CD4-positive, alpha-beta memory T cell (primary cell): ENCODE results near the gene CCR9. TPM values are rescaled to one million over a fixed set of nuclear protein-coding genes. Genes with fewer than 3 reads are reported as not detected.
A peak's percentile ranks its signal among the peaks of the same experiment; 100 is the strongest.

ENCODE experiments used
- CTCF ChIA-PET: fragments of 350-600 bp; sonication (Branson Sonifier 250); formaldehyde crosslinking; loops from one replicate; lab custom pipeline; 2021; ENCODE audit warnings: inconsistent platforms; ENCODE audit not compliant: partially characterized antibody; lab: Charles Lee
- POLR2A ChIA-PET: fragments of 350-600 bp; sonication (Branson Sonifier 250); formaldehyde crosslinking; loops from one replicate; lab custom pipeline; 2021; ENCODE audit not compliant: partially characterized antibody; lab: Charles Lee
- DNase-seq, 5 donors: peaks; one replicate each; pipeline versions ENCODE4 v3.0.0 to v3.0.0-alpha.2; 2020 to 2022; ENCODE audit warnings: mixed read lengths in 1 of 5
- H3K27ac ChIP-seq: one replicate; pipeline ENCODE4 v1.7.0; 2013; ENCODE audit warnings: low read depth, low read length
- H3K27me3 ChIP-seq: 2 replicates; pipeline ENCODE4 v1.7.0; 2013; ENCODE audit warnings: mild to moderate bottlenecking, low read length, moderate library complexity; ENCODE audit not compliant: insufficient read depth
- H3K36me3 ChIP-seq: 2 replicates; pipeline ENCODE4 v1.7.0; 2013; ENCODE audit warnings: mild to moderate bottlenecking, low read length, moderate library complexity; ENCODE audit not compliant: insufficient read depth
- H3K4me1 ChIP-seq: 2 replicates; pipeline ENCODE4 v1.7.0; 2013; ENCODE audit warnings: mild to moderate bottlenecking, low read length, moderate library complexity; ENCODE audit not compliant: insufficient read depth
- H3K4me3 ChIP-seq, 2 donors: one replicate each; pipeline ENCODE4 v1.7.0; 2013; ENCODE audit warnings: low read length in 2 of 2, mild to moderate bottlenecking in 1 of 2
- H3K9me3 ChIP-seq, 2 donors: one replicate each; pipeline ENCODE4 v1.7.0; 2013; ENCODE audit warnings: low read length in 2 of 2, control low read depth in 1 of 2; ENCODE audit not compliant: control insufficient read depth in 1 of 2
- H3K27ac Mint-ChIP-seq, 7 donors: one replicate each; pipeline ENCODE4 v1.8.0; 2020 to 2021; ENCODE audit warnings: mixed read lengths in 7 of 7, mild to moderate bottlenecking in 6 of 7, inconsistent platforms in 3 of 7, moderate library complexity in 3 of 7
- H3K27me3 Mint-ChIP-seq, 2 donors: one replicate each; pipeline ENCODE4 v1.8.0; 2020 to 2021; ENCODE audit warnings: mixed read lengths in 2 of 2
- H3K36me3 Mint-ChIP-seq, 2 donors: one replicate each; pipeline ENCODE4 v1.8.0; 2020 to 2021; ENCODE audit warnings: mixed read lengths in 2 of 2, inconsistent platforms in 1 of 2, mild to moderate bottlenecking in 1 of 2
- H3K4me1 Mint-ChIP-seq, 4 donors: one replicate each; pipeline ENCODE4 v1.8.0; 2020 to 2021; ENCODE audit warnings: mixed read lengths in 4 of 4, mild to moderate bottlenecking in 1 of 4
- H3K4me3 Mint-ChIP-seq, 8 donors: one replicate each; pipeline ENCODE4 v1.8.0; 2020 to 2021; ENCODE audit warnings: mixed read lengths in 8 of 8, mild to moderate bottlenecking in 7 of 8, moderate library complexity in 6 of 8, inconsistent platforms in 3 of 8
- H3K9me3 Mint-ChIP-seq, 8 donors: one replicate each; pipeline ENCODE4 v1.8.0; 2020 to 2021; ENCODE audit warnings: mixed read lengths in 8 of 8, mild to moderate bottlenecking in 5 of 8, inconsistent platforms in 3 of 8, moderate library complexity in 1 of 8
- intact Hi-C: fragments of 100-400 bp; cut with micrococcal nuclease; formaldehyde crosslinking; loops from one replicate; pipeline ENCODE4 v1.15.1; 2023
- polyA plus RNA-seq, 2 donors: library from polyadenylated mRNA; unstranded; fragments of 300-500 nt; fragmentation: Illumina TruSeq; gene quantifications; one replicate each; pipeline ENCODE4 v1.2.3, GENCODE V29; 2021
- total RNA-seq, 2 experiments: library from RNA; stranded (reverse); gene quantifications; one replicate each; pipeline ENCODE4 v1.2.3, GENCODE V29; 2021

The CCR9 gene
- total and polyA plus RNA-seq, 4 experiments from 2014 or later = 3.9 to 4.5 (median 4.2) TPM

DNA sequence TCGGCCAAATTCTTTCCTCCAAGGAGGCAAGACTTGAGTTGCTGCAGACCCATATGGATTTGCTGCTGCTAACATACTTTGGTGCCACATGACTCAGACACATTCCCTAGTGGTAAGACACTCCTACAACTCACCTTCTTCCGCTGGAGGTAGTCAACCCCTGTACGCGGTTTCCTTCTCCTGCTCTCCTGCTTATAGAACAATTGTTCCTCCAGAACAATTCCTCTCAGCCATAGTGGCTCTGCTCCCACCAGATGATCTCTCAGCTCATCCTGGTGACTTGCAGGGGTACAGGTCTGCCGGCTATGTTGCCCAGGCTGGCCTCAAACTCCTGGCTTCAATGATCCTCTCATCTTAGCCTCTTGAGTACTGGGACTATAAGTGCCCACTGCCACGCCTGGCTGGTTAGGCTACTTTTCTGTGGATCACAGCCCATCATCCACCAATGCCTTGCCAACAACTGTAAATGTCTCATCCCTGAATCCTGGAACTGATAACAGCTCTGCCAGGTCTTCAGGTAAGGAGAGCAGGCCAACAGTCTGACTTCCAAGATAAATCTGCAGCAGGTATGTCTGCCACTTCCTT, 54.5 kb downstream of the CCR9 start:
- peaks cover 39 to 69% (median 55%) of the 10 kb centered on the region in 4 donors for H3K4me1 Mint-ChIP-seq
- peak overlapping the region in 4 of 7 donors; percentile 16 to 66 (median 52) for H3K27ac Mint-ChIP-seq
- DNase-seq = no peak
- peaks cover 26% of the 10 kb centered on the region for H3K36me3 ChIP-seq
- no peak overlapping the region for H3K27ac ChIP-seq
- peaks cover 0 to 2% (median 0%) of the 10 kb centered on the region in 8 donors for H3K9me3 Mint-ChIP-seq
- H3K27me3 ChIP-seq = no peaks in the 10 kb centered on the region
- no peak overlapping the region for H3K4me3 Mint-ChIP-seq
- H3K27me3 Mint-ChIP-seq = no peaks in the 10 kb centered on the region
- peaks cover 63% of the 10 kb centered on the region for H3K4me1 ChIP-seq
- intact Hi-C loops = loop anchor here (5.0 kb wide), 1 partner anchor 36 kb away; no protein-coding TSS in a partner anchor
- no peaks in the 10 kb centered on the region for H3K9me3 ChIP-seq
- CTCF ChIA-PET = interaction anchor here (0.8 to 23.5 kb wide), 11 partner anchors 11 to 429 kb away, joined by 3 to 677 read pairs (median 5); partner anchors contain the start of gene CCR5
- H3K36me3 Mint-ChIP-seq = peaks cover 60 to 62% of the 10 kb centered on the region in 2 donors
- no peak overlapping the region for H3K4me3 ChIP-seq
- POLR2A ChIA-PET = interaction anchor here (0.5 to 18.1 kb wide), 7 partner anchors 10 to 429 kb away, joined by 3 to 195 read pairs (median 3); partner anchors contain the start of gene FYCO1

- DNase-seq = no peak
- Histone ChIP-seq H3K36me3 (peaks cover 26% of the 10 kb centered on the region), H3K4me1 (peaks cover 76% of the 10 kb centered on the region), H3K4me3 (peak overlapping the region in 1 of 2 donors; percentile 34), H3K27me3 (no peaks in the 10 kb centered on the region), H3K27ac (no peak overlapping the region), H3K9me3 (no peaks in the 10 kb centered on the region)
- peaks cover 64 to 66% of the 10 kb centered on the region in 2 donors for H3K36me3 Mint-ChIP-seq
- H3K4me3 Mint-ChIP-seq = peak overlapping the region in 6 of 8 donors; percentile 10 to 79 (median 28)
- peaks cover 0 to 3% (median 0%) of the 10 kb centered on the region in 8 donors for H3K9me3 Mint-ChIP-seq
- CTCF ChIA-PET = interaction anchor here (1.0 to 23.5 kb wide), 15 partner anchors 9 to 429 kb away, joined by 3 to 677 read pairs (median 4); partner anchors contain the start of genes CCR5 and FYCO1
- intact Hi-C loops = loop anchor here (5.0 kb wide), 1 partner anchor 35 kb away; no protein-coding TSS in a partner anchor
- peaks cover 45 to 82% (median 67%) of the 10 kb centered on the region in 4 donors for H3K4me1 Mint-ChIP-seq
- H3K27ac Mint-ChIP-seq = peak overlapping the region; percentile 2 to 86 (median 72)
- H3K27me3 Mint-ChIP-seq = no peaks in the 10 kb centered on the region
- POLR2A ChIA-PET = interaction anchor here (1.0 to 18.1 kb wide), 13 partner anchors 8 to 429 kb away, joined by 3 to 195 read pairs (median 9); partner anchors contain the start of genes CCR5 and FYCO1
Observed at GRCh38 chr3:45942051-45942825, 55.9 kb downstream of the CCR9 start.

DNA sequence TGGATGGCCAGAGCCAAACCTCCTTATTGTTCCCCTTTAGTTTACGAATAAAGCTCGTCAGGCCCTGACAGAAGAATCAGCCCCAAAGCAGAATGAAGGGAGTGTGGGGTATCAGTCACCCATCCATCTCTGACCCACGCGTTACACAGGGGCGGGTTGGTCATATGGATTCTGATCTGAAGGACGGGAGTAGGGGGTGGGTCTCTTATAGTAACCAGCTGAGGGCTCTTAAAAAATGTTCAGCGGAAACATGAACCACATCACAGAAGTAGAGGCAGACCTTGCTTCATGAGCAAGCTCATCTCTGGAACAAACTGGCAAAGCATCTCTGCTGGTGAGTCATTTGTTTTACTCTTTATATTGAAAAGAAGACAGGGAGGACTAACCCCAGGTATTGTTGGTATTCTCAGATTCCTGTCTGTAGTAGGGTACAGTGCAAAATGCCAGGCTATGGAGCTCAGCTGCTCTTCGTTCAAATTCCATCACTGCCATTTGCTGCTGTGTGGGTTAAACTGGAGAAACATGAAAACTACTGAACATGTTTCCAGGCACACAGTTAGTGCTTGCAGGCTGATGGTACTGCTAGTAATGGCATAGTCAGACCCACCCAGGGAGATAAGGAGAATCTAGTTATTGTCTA, 57.0 kb downstream of the CCR9 start, which contains the start of gene CXCR6:
Gene CXCR6 (plus strand): TSS at position 258 of the 640 bp plus-strand sequence. CDS start 3,018 bp downstream, outside the sequence.
- Mint-ChIP-seq H3K27me3 (no peaks in the 10 kb centered on the region), H3K4me1 (peaks cover 47 to 93% (median 74%) of the 10 kb centered on the region in 4 donors), H3K27ac (peak within 1 kb of the TSS; percentile 68 to 88 (median 86)), H3K36me3 (peaks cover 67 to 69% of the 10 kb centered on the region in 2 donors), H3K9me3 (peaks cover 0 to 3% (median 0%) of the 10 kb centered on the region in 8 donors), H3K4me3 (peak within 1 kb of the TSS; percentile 67 to 84 (median 77))
- Histone ChIP-seq H3K36me3 (peaks cover 28% of the 10 kb centered on the region), H3K9me3 (no peaks in the 10 kb centered on the region), H3K27ac (no peak within 1 kb of the TSS), H3K4me3 (peak within 1 kb of the TSS in 1 of 2 donors; percentile 34), H3K4me1 (peaks cover 86% of the 10 kb centered on the region), H3K27me3 (no peaks in the 10 kb centered on the region)
- DNase-seq = peak; percentile 52 to 81 (median 63)
- intact Hi-C loops = loop anchor here (1.0 to 5.0 kb wide), 3 partner anchors 22 to 135 kb away; no protein-coding TSS in a partner anchor
- ChIA-PET CTCF (interaction anchor here (0.6 to 23.5 kb wide), 17 partner anchors 9 to 428 kb away, joined by 3 to 677 read pairs (median 4); partner anchors contain the start of genes CCR5 and FYCO1), POLR2A (interaction anchor here (0.6 to 18.1 kb wide), 21 partner anchors 8 to 428 kb away, joined by 3 to 195 read pairs (median 5); partner anchors contain the start of genes CCR5, FYCO1 and SACM1L)

- H3K4me1 Mint-ChIP-seq = peaks cover 41 to 94% (median 74%) of the 10 kb centered on the region in 4 donors
Observed at GRCh38 chr3:45944830-45945620, 58.7 kb downstream of the CCR9 start.

GRCh38 chr3:45946307-45946706, 60.0 kb downstream of the CCR9 start:
- Mint-ChIP-seq H3K27ac (peak overlapping the region in 5 of 7 donors; percentile 37 to 83 (median 77)), H3K36me3 (peaks cover 69 to 72% of the 10 kb centered on the region in 2 donors), H3K4me1 (peaks cover 51 to 94% (median 80%) of the 10 kb centered on the region in 4 donors), H3K4me3 (peak overlapping the region in 5 of 8 donors; percentile 4 to 64 (median 52)), H3K27me3 (no peaks in the 10 kb centered on the region), H3K9me3 (peaks cover 0 to 2% (median 0%) of the 10 kb centered on the region in 8 donors)
- no peaks in the 10 kb centered on the region for H3K9me3 ChIP-seq
- intact Hi-C loops = no loop called here
- H3K4me3 ChIP-seq = no peak overlapping the region
- peaks cover 97% of the 10 kb centered on the region for H3K4me1 ChIP-seq
- peaks cover 49% of the 10 kb centered on the region for H3K36me3 ChIP-seq
- H3K27ac ChIP-seq = no peak overlapping the region
- CTCF ChIA-PET = interaction anchor here (1.1 to 23.5 kb wide), 5 partner anchors 9 to 133 kb away, joined by 3 to 677 read pairs (median 7); no protein-coding TSS in a partner anchor
- no peak for DNase-seq
- POLR2A ChIA-PET = interaction anchor here (2.3 to 18.1 kb wide), 3 partner anchors 18 to 122 kb away, joined by 18 to 195 read pairs (median 90); partner anchors contain the start of gene FYCO1
- no peaks in the 10 kb centered on the region for H3K27me3 ChIP-seq

More at GRCh38 chr3:45944830-45945620, 58.7 kb downstream of the CCR9 start:
- ChIA-PET POLR2A (interaction anchor here (1.1 to 18.1 kb wide), 8 partner anchors 19 to 424 kb away, joined by 3 to 195 read pairs (median 14); partner anchors contain the start of gene FYCO1), CTCF (interaction anchor here (1.1 to 23.5 kb wide), 6 partner anchors 8 to 134 kb away, joined by 3 to 677 read pairs (median 6); no protein-coding TSS in a partner anchor)
- peak in 4 of 5 donors; percentile 16 to 60 (median 28) for DNase-seq
- Histone ChIP-seq H3K27ac (peak overlapping the region; percentile 2), H3K27me3 (no peaks in the 10 kb centered on the region), H3K9me3 (no peaks in the 10 kb centered on the region), H3K4me1 (peaks cover 88% of the 10 kb centered on the region), H3K36me3 (peaks cover 45% of the 10 kb centered on the region), H3K4me3 (peak overlapping the region in 1 of 2 donors; percentile 4)
- H3K27ac Mint-ChIP-seq = peak overlapping the region; percentile 48 to 88 (median 81)
- peaks cover 65 to 72% of the 10 kb centered on the region in 2 donors for H3K36me3 Mint-ChIP-seq
- H3K4me3 Mint-ChIP-seq = peak overlapping the region; percentile 55 to 79 (median 70)
- intact Hi-C loops = loop anchor here (5.0 kb wide), 1 partner anchor 32 kb away; no protein-coding TSS in a partner anchor
- H3K27me3 Mint-ChIP-seq = no peaks in the 10 kb centered on the region
- H3K9me3 Mint-ChIP-seq = peaks cover 0 to 3% (median 0%) of the 10 kb centered on the region in 8 donors
